MCF 10A (cell line): Measurements from ENCODE around the gene HNRNPH3. TPM values are rescaled to one million over a fixed set of nuclear protein-coding genes. Genes with fewer than 3 reads are reported as not detected.

Experiments
- BruUV-seq: library from RNA; stranded (reverse); fragments of 400-500 nt; replicated peaks from 2 replicates; lab custom pipeline; 2021; lab: Mats Ljungman, UMichigan
- CTCF ChIA-PET: fragments of 300-600 bp; sonication (Branson Sonifier 250); formaldehyde crosslinking; extraction: SDS; loops from one replicate; lab custom pipeline; 2021; ENCODE audit warnings: antibody characterized with exemption, inconsistent platforms; lab: Yijun Ruan, JAX
- POLR2A ChIA-PET: fragments of 300-600, 350-650 bp; sonication (Branson Sonifier 250); formaldehyde crosslinking; extraction: SDS; loops from one replicate; lab custom pipeline; 2020; ENCODE audit warnings: antibody characterized with exemption, inconsistent platforms; lab: Yijun Ruan, JAX
- DNase-seq: peaks from one replicate; pipeline ENCODE4 v3.0.0-alpha.2; 2018; ENCODE audit not compliant: unreplicated experiment
- H3K27ac Mint-ChIP-seq: one replicate; pipeline ENCODE4 v1.8.0; 2022; ENCODE audit warnings: mild to moderate bottlenecking, low read depth, mixed read lengths; ENCODE audit not compliant: unreplicated experiment
- H3K27me3 Mint-ChIP-seq: one replicate; pipeline ENCODE4 v1.8.0; 2022; ENCODE audit warnings: mixed read lengths; ENCODE audit not compliant: insufficient read depth, unreplicated experiment
- H3K36me3 Mint-ChIP-seq: one replicate; pipeline ENCODE4 v1.8.0; 2022; ENCODE audit warnings: mild to moderate bottlenecking, moderate library complexity, mixed read lengths; ENCODE audit not compliant: insufficient read depth, unreplicated experiment
- H3K4me1 Mint-ChIP-seq: one replicate; pipeline ENCODE4 v1.8.0; 2022; ENCODE audit warnings: mixed read lengths; ENCODE audit not compliant: insufficient read depth, unreplicated experiment
- H3K4me3 Mint-ChIP-seq: one replicate; pipeline ENCODE4 v1.8.0; 2022; ENCODE audit warnings: mild to moderate bottlenecking, moderate library complexity, mixed read lengths; ENCODE audit not compliant: unreplicated experiment
- H3K9me3 Mint-ChIP-seq: one replicate; pipeline ENCODE4 v1.8.0; 2022; ENCODE audit warnings: mixed read lengths; ENCODE audit not compliant: unreplicated experiment
- intact Hi-C: fragments of 100-400 bp; cut with micrococcal nuclease; formaldehyde crosslinking; loops from 2 replicates; pipeline ENCODE4 v1.14.1; 2022
- total RNA-seq: library from RNA; stranded (reverse); gene quantifications from 2 replicates; pipeline ENCODE4 v1.2.3, GENCODE V29; 2022
- TF ChIP-seq, protein P1 (sequence below): fragments of 200-600 bp; IDR thresholded peaks from one replicate; pipeline ENCODE4 v1.8.0; 2022; ENCODE audit warnings: antibody characterized with exemption, mild to moderate bottlenecking; ENCODE audit not compliant: unreplicated experiment

Gene HNRNPH3
- total RNA-seq, 1 experiment from 2014 or later: 216 TPM

DNA sequence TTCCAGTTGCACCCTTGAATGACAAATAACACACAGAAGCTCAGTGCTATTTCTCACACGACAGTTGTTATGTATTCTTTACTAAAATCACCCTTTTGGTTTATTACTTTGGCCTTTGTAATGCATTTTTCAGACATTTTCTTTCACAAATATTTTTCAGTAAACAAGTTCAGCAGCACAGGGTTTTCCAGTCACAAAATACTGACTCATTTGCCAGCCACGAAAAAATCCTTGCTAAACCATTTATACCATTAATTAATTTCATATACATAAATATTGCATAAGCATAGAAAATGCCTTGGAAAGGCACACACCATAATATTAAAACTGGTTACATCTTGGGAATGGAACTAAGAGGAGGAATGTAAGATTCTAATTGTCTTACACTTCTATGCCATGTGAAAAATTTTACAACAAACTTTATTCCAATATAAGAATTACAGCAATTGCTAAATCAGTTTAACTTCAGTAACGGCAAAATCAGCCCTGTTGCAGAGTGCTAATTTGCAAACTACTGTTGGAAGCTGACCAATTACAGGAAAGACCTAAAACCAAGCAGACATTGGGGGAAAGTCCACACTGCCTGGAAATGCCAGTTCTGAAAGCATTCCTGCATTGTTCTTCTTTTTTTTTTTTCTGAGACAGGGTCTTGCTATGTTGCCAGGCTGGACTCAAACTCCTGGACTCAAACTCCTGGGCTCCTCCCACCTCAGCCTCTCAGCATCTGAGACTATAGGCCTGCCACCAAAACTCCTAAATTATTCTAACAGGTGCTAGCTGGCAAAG lies 32.4 kb downstream of the HNRNPH3 start:
- TF ChIP-seq, protein P1, sequence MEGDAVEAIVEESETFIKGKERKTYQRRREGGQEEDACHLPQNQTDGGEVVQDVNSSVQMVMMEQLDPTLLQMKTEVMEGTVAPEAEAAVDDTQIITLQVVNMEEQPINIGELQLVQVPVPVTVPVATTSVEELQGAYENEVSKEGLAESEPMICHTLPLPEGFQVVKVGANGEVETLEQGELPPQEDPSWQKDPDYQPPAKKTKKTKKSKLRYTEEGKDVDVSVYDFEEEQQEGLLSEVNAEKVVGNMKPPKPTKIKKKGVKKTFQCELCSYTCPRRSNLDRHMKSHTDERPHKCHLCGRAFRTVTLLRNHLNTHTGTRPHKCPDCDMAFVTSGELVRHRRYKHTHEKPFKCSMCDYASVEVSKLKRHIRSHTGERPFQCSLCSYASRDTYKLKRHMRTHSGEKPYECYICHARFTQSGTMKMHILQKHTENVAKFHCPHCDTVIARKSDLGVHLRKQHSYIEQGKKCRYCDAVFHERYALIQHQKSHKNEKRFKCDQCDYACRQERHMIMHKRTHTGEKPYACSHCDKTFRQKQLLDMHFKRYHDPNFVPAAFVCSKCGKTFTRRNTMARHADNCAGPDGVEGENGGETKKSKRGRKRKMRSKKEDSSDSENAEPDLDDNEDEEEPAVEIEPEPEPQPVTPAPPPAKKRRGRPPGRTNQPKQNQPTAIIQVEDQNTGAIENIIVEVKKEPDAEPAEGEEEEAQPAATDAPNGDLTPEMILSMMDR: no peak
- DNase-seq: no peak
- Mint-ChIP-seq H3K4me1 (peaks cover 6% of the 10 kb centered on the region), H3K9me3 (no peaks in the 10 kb centered on the region), H3K4me3 (no peak overlapping the region), H3K36me3 (peaks cover 54% of the 10 kb centered on the region), H3K27me3 (no peaks in the 10 kb centered on the region), H3K27ac (no peak overlapping the region)
- ChIA-PET POLR2A (interaction anchor here (0.6 to 0.7 kb wide), 2 partner anchors 131 to 546 kb away, joined by 3 to 4 read pairs; no protein-coding TSS in a partner anchor), CTCF (interaction anchor here (4.7 kb wide), 1 partner anchor 16 kb away, joined by 23 read pairs; no protein-coding TSS in a partner anchor)
- no TSS peak for BruUV-seq
- intact Hi-C loops: no loop called here

DNA sequence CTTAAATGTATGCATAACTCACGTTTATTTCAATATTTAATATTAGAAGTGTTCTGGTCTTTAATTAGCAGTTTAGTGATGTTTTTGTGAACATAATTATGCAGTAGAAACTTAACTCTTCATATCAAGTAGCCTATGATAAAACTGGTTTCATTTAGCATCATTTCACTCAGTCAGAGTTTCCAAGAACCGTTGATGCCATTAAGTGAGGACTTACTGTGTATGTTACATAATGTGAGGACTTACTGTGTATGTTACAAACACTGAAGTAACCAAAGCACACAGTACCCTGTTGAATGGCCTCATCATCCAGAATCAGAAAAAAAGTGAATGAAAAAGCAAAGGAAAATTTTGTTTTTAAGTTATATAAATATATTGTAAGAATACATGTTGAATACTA lies 33.7 kb downstream of the HNRNPH3 start:
- TF ChIP-seq, protein P1: no peak
- BruUV-seq: no TSS peak
- no peaks in the 10 kb centered on the region for H3K27me3 Mint-ChIP-seq
- H3K36me3 Mint-ChIP-seq: peaks cover 65% of the 10 kb centered on the region
- POLR2A ChIA-PET: no interaction called here
- H3K9me3 Mint-ChIP-seq: no peaks in the 10 kb centered on the region
- no peak overlapping the region for H3K27ac Mint-ChIP-seq
- intact Hi-C loops: no loop called here
- no peak overlapping the region for H3K4me3 Mint-ChIP-seq
- CTCF ChIA-PET: no interaction called here
- H3K4me1 Mint-ChIP-seq: peaks cover 6% of the 10 kb centered on the region
- no peak for DNase-seq

DNA sequence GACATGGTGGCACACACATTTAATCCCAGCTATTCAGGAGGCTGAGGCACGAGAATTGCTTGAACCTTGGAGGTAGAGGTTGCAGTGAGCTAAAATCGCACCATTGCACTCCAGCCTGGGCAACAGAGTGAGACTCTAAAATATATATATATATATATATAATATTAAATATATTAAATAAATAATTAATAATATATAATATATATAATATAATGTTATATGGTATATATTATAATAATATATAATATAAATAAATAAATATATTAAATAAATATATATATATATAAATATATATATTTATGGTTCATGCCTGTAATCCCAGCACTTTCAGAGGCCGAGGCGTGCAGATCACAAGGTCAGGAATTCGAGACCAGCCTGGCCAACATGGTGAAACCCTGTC lies 34.7 kb downstream of the HNRNPH3 start:
- no peak for DNase-seq
- Mint-ChIP-seq H3K4me1 (peaks cover 6% of the 10 kb centered on the region), H3K9me3 (no peaks in the 10 kb centered on the region), H3K27ac (no peak overlapping the region), H3K36me3 (peaks cover 65% of the 10 kb centered on the region), H3K4me3 (no peak overlapping the region), H3K27me3 (no peaks in the 10 kb centered on the region)
- intact Hi-C loops: no loop called here
- POLR2A ChIA-PET: no interaction called here
- TF ChIP-seq, protein P1: no peak
- BruUV-seq: no TSS peak
- CTCF ChIA-PET: no interaction called here

DNA sequence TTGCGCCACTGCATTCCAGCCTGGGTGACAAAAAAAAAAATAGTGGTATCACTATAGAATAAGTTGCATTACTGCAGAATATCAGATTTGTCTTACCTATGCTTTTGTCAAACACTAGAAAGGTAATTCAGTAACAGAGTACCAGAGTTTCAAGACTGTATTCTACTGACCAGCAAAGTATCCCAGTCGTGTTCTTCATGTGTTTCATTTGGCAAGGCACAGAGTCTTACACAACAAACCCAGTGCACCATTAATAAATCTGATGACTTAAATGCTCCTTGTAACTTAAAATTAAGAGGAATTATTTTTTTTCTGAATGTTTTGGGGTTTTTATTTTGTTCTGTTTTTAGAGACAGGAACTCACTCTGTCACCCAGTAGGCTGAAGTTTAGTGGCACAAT lies 35.3 kb downstream of the HNRNPH3 start:
- H3K9me3 Mint-ChIP-seq: no peaks in the 10 kb centered on the region
- intact Hi-C loops: no loop called here
- H3K36me3 Mint-ChIP-seq: peaks cover 65% of the 10 kb centered on the region
- no peaks in the 10 kb centered on the region for H3K27me3 Mint-ChIP-seq
- no peak for DNase-seq
- TF ChIP-seq, protein P1: no peak
- BruUV-seq: no TSS peak
- no peak overlapping the region for H3K4me3 Mint-ChIP-seq
- H3K4me1 Mint-ChIP-seq: peaks cover 6% of the 10 kb centered on the region
- H3K27ac Mint-ChIP-seq: no peak overlapping the region
- CTCF ChIA-PET: interaction anchor here (0.7 kb wide), 1 partner anchor 41 kb away, joined by 4 read pairs; no protein-coding TSS in a partner anchor
- POLR2A ChIA-PET: no interaction called here
